PC-9 (cell line): ENCODE results near the gene BMPR1B. TPM values are rescaled to one million over a fixed set of nuclear protein-coding genes. Genes with fewer than 3 reads are reported as not detected.

Source experiments
- BruUV-seq: library from RNA; stranded (reverse); fragments of 400-500 nt; replicated peaks from 2 replicates; lab custom pipeline; 2021; lab: Mats Ljungman, UMichigan
- CTCF ChIA-PET: fragments of 300-600 bp; sonication (Branson Sonifier 250); formaldehyde crosslinking; loops from one replicate; lab custom pipeline; 2022; ENCODE audit warnings: antibody characterized with exemption; lab: Charles Lee
- POLR2A ChIA-PET: fragments of 300-600 bp; sonication (Branson Sonifier 250); formaldehyde crosslinking; loops from one replicate; lab custom pipeline; 2022; ENCODE audit warnings: antibody characterized with exemption; ENCODE audit not compliant: unreplicated experiment; lab: Charles Lee
- DNase-seq, 2 experiments: peaks; one replicate each; pipeline versions ENCODE4 v3.0.0 to v3.0.0-alpha.2; 2015 to 2022; ENCODE audit warnings: mixed read lengths in 1 of 2
- H2AFZ ChIP-seq: fragments of 200-600 bp; sonication (generic); 2 replicates; pipeline ENCODE4 v1.8.1; 2017; ENCODE audit warnings: antibody characterized with exemption
- H3F3A ChIP-seq: fragments of 200-600 bp; sonication (generic); 2 replicates; pipeline ENCODE4 v1.8.1; 2017; ENCODE audit warnings: antibody characterized with exemption, mild to moderate bottlenecking, low read depth; ENCODE audit not compliant: insufficient read depth
- H3K27ac ChIP-seq: fragments of 200-600 bp; sonication (generic); 2 replicates; pipeline ENCODE4 v1.6.1; 2016; ENCODE audit warnings: mixed run types
- H3K27me3 ChIP-seq: fragments of 200-600 bp; sonication (generic); 2 replicates; pipeline ENCODE4 v1.6.1; 2016; ENCODE audit warnings: low read depth, mixed run types; ENCODE audit not compliant: insufficient read depth
- H3K36me3 ChIP-seq: fragments of 200-600 bp; sonication (generic); 2 replicates; pipeline ENCODE4 v1.6.1; 2016; ENCODE audit warnings: low read depth, mixed run types
- H3K4me1 ChIP-seq: fragments of 200-600 bp; sonication (generic); replicated peaks from 2 replicates; pipeline ENCODE4 v1.6.1; 2016; ENCODE audit warnings: mixed run types; ENCODE audit not compliant: insufficient read depth
- H3K4me2 ChIP-seq: fragments of 200-600 bp; sonication (generic); 2 replicates; pipeline ENCODE4 v1.6.1; 2017; ENCODE audit warnings: mixed run types
- H3K4me3 ChIP-seq: fragments of 200-600 bp; sonication (generic); 2 replicates; pipeline ENCODE4 v1.6.1; 2016; ENCODE audit warnings: mixed run types
- H3K79me2 ChIP-seq: fragments of 200-600 bp; sonication (generic); 2 replicates; pipeline ENCODE4 v1.6.1; 2017; ENCODE audit warnings: low read depth, mixed run types
- H3K9me2 ChIP-seq: fragments of 200-600 bp; sonication (generic); 2 replicates; pipeline ENCODE4 v1.8.1; 2017; ENCODE audit warnings: mild to moderate bottlenecking; ENCODE audit not compliant: insufficient read depth
- H3K9me3 ChIP-seq: fragments of 200-600 bp; sonication (generic); 2 replicates; pipeline ENCODE4 v1.8.1; 2016; ENCODE audit warnings: low read depth; ENCODE audit not compliant: insufficient read depth
- H4K20me1 ChIP-seq: fragments of 200-600 bp; sonication (generic); 2 replicates; pipeline ENCODE4 v1.8.1; 2017; ENCODE audit not compliant: insufficient read depth
- CTCF ChIP-seq: fragments of 200-600 bp; sonication (generic); conservative IDR thresholded peaks from 2 replicates; pipeline ENCODE4 v1.6.1; 2017; ENCODE audit warnings: mixed run types, antibody characterized with exemption, mild to moderate bottlenecking, moderate library complexity
- EZH2 ChIP-seq: fragments of 200-600 bp; sonication (generic); IDR thresholded peaks from 2 replicates; pipeline ENCODE4 v1.8.0; 2017; ENCODE audit warnings: antibody characterized with exemption, low read depth
- intact Hi-C: fragments of 100-400 bp; cut with micrococcal nuclease; formaldehyde crosslinking; loops from one replicate; pipeline ENCODE4 v1.10.0; 2022; ENCODE audit not compliant: unreplicated experiment
- total RNA-seq: library from RNA; stranded (reverse); gene quantifications from 2 replicates; pipeline ENCODE4 v1.2.3, GENCODE V29; 2021

BMPR1B gene
- total RNA-seq, 1 experiment from 2014 or later: 1.1 TPM

- Histone ChIP-seq H3K4me1 (no peaks in the 10 kb centered on the region), H3K4me3 (no peak overlapping the region), H3K36me3 (no peaks in the 10 kb centered on the region), H4K20me1 (no peaks in the 10 kb centered on the region), H3K27me3 (no peaks in the 10 kb centered on the region), H3K79me2 (no peaks in the 10 kb centered on the region), H3K4me2 (no peak overlapping the region), H3F3A (no peaks in the 10 kb centered on the region), H2AFZ (no peak overlapping the region), H3K9me2 (no peaks in the 10 kb centered on the region), H3K9me3 (no peaks in the 10 kb centered on the region), H3K27ac (no peak overlapping the region)
- CTCF ChIA-PET: no interaction called here
- intact Hi-C loops: no loop called here
- TF ChIP-seq CTCF (no peak), EZH2 (no peak)
- POLR2A ChIA-PET: no interaction called here
- no peak for DNase-seq
- BruUV-seq: no TSS peak
These were observed 433.1 kb downstream of the BMPR1B start for GRCh38 chr4:95190751-95191436.

GRCh38 chr4:95191537-95191936, 433.8 kb downstream of the BMPR1B start:
- H3K79me2 ChIP-seq: no peaks in the 10 kb centered on the region
- no peak overlapping the region for H3K4me2 ChIP-seq
- H3K4me1 ChIP-seq: no peaks in the 10 kb centered on the region
- ChIA-PET CTCF (no interaction called here), POLR2A (no interaction called here)
- DNase-seq: no peak
- no peaks in the 10 kb centered on the region for H3K27me3 ChIP-seq
- H3K27ac ChIP-seq: no peak overlapping the region
- no peaks in the 10 kb centered on the region for H3F3A ChIP-seq
- TF ChIP-seq EZH2: no peak
- no peak for TF ChIP-seq CTCF
- no TSS peak for BruUV-seq
- no peak overlapping the region for H3K4me3 ChIP-seq
- no peaks in the 10 kb centered on the region for H3K9me2 ChIP-seq
- no peaks in the 10 kb centered on the region for H3K36me3 ChIP-seq
- no peak overlapping the region for H2AFZ ChIP-seq
- H4K20me1 ChIP-seq: no peaks in the 10 kb centered on the region
- intact Hi-C loops: no loop called here
- H3K9me3 ChIP-seq: no peaks in the 10 kb centered on the region

- H3K4me1 ChIP-seq: no peaks in the 10 kb centered on the region
- no peak overlapping the region for H3K4me3 ChIP-seq
- no peaks in the 10 kb centered on the region for H3F3A ChIP-seq
- H3K27me3 ChIP-seq: no peaks in the 10 kb centered on the region
- H3K79me2 ChIP-seq: no peaks in the 10 kb centered on the region
- no peaks in the 10 kb centered on the region for H3K9me3 ChIP-seq
- no TSS peak for BruUV-seq
- intact Hi-C loops: no loop called here
- no peak for DNase-seq
- no peak overlapping the region for H3K27ac ChIP-seq
- no peaks in the 10 kb centered on the region for H3K36me3 ChIP-seq
- POLR2A ChIA-PET: no interaction called here
- H4K20me1 ChIP-seq: no peaks in the 10 kb centered on the region
- no peak overlapping the region for H3K4me2 ChIP-seq
- no peak for TF ChIP-seq EZH2
- CTCF ChIA-PET: no interaction called here
- H2AFZ ChIP-seq: no peak overlapping the region
- H3K9me2 ChIP-seq: no peaks in the 10 kb centered on the region
These were observed 435.9 kb downstream of the BMPR1B start for GRCh38 chr4:95193391-95194224.
